ENCODE measurements around the gene MAGI2.
"Not testable (repeated sequence)": the region's sequence is repeated elsewhere in the genome, so short reads cannot be mapped to it uniquely, and the experiment has no call there.

GRCh38 chr7:78503301-78503700, 950.2 kb downstream of the MAGI2 start:
- not testable (repeated sequence) for TF ChIP-seq CTCF (CRISPR knock-in tag; IDR thresholded peaks at IDR 0.05); JUN (CRISPR knock-in tag; IDR thresholded peaks at IDR 0.05); KLF13 (CRISPR knock-in tag; IDR thresholded peaks at IDR 0.05); GABPA (IDR thresholded peaks at IDR 0.05; ENCODE audit: low read depth, low read length); GABPA (CRISPR knock-in tag; IDR thresholded peaks at IDR 0.05; ENCODE audit: low read depth)
